ENCODE results near the gene WSCD2.

The WSCD2 gene

GRCh38 chr12:108231909-108232434 lies 102.9 kb downstream of the WSCD2 start:
- DNase-seq (ENCODE audit: low read depth in 1 of 2, low spot score in 1 of 2): no peak

- no peak for DNase-seq (ENCODE audit: low read depth in 1 of 2, low spot score in 1 of 2)
These were observed 103.5 kb downstream of the WSCD2 start for GRCh38 chr12:108232565-108232964.

GRCh38 chr12:108234158-108234557 lies 105.1 kb downstream of the WSCD2 start:
- no peak for DNase-seq (ENCODE audit: low read depth in 1 of 2, low spot score in 1 of 2)

GRCh38 chr12:108235197-108235984 lies 106.3 kb downstream of the WSCD2 start:
- no peak for DNase-seq (ENCODE audit: low read depth in 1 of 2, low spot score in 1 of 2)

GRCh38 chr12:108235985-108236263 lies 106.8 kb downstream of the WSCD2 start:
- DNase-seq (ENCODE audit: low read depth in 1 of 2, low spot score in 1 of 2): no peak

GRCh38 chr12:108236366-108236765 lies 107.3 kb downstream of the WSCD2 start:
- DNase-seq (ENCODE audit: low read depth in 1 of 2, low spot score in 1 of 2): no peak

GRCh38 chr12:108237272-108237671 lies 108.2 kb downstream of the WSCD2 start:
- DNase-seq (ENCODE audit: low read depth in 1 of 2, low spot score in 1 of 2): no peak

- DNase-seq (ENCODE audit: low read depth in 1 of 2, low spot score in 1 of 2): no peak
These were observed 109.4 kb downstream of the WSCD2 start for GRCh38 chr12:108238474-108238873.

GRCh38 chr12:108239378-108239777 lies 110.3 kb downstream of the WSCD2 start:
- no peak for DNase-seq (ENCODE audit: low read depth in 1 of 2, low spot score in 1 of 2)

- DNase-seq (ENCODE audit: low read depth in 1 of 2, low spot score in 1 of 2): no peak
These were observed 111.1 kb downstream of the WSCD2 start for GRCh38 chr12:108240027-108240785.

- DNase-seq (ENCODE audit: low read depth in 1 of 2, low spot score in 1 of 2): no peak
These were observed 111.8 kb downstream of the WSCD2 start for GRCh38 chr12:108240928-108241327.

GRCh38 chr12:108241986-108242703 lies 113.1 kb downstream of the WSCD2 start:
- no peak for DNase-seq (ENCODE audit: low read depth in 1 of 2, low spot score in 1 of 2)

GRCh38 chr12:108247130-108247529 lies 118.0 kb downstream of the WSCD2 start:
- DNase-seq (ENCODE audit: low read depth in 1 of 2, low spot score in 1 of 2): no peak

GRCh38 chr12:108248011-108248410 lies 118.9 kb downstream of the WSCD2 start:
- DNase-seq (ENCODE audit: low read depth in 1 of 2, low spot score in 1 of 2): no peak

- DNase-seq (ENCODE audit: low read depth in 1 of 2, low spot score in 1 of 2): no peak
These were observed 123.4 kb downstream of the WSCD2 start for GRCh38 chr12:108252523-108252922.

- no peak for DNase-seq (ENCODE audit: low read depth in 1 of 2, low spot score in 1 of 2)
These were observed 124.5 kb downstream of the WSCD2 start for GRCh38 chr12:108253540-108253939.

GRCh38 chr12:108254030-108254429 lies 124.9 kb downstream of the WSCD2 start:
- no peak for DNase-seq (ENCODE audit: low read depth in 1 of 2, low spot score in 1 of 2)

GRCh38 chr12:108254517-108255251 lies 125.6 kb downstream of the WSCD2 start:
- DNase-seq (ENCODE audit: low read depth in 1 of 2, low spot score in 1 of 2): no peak

GRCh38 chr12:108255252-108255602 lies 126.1 kb downstream of the WSCD2 start:
- no peak for DNase-seq (ENCODE audit: low read depth in 1 of 2, low spot score in 1 of 2)

GRCh38 chr12:108257004-108257403 lies 127.9 kb downstream of the WSCD2 start:
- DNase-seq (ENCODE audit: low read depth in 1 of 2, low spot score in 1 of 2): no peak

GRCh38 chr12:108257610-108258106 lies 128.6 kb downstream of the WSCD2 start:
- no peak for DNase-seq (ENCODE audit: low read depth in 1 of 2, low spot score in 1 of 2)

Data from activated T-helper 1 cell treated with anti-CD3 and anti-CD28 coated beads, Interleukin-2, amount 50 U/mL, for 16 hours (primary cell).